DMS153 (cell line): ENCODE measurements around the gene GRM5.

Experiments
- DNase-seq: peaks from one replicate; lab custom pipeline; 2025; lab: John Stamatoyannopoulos, UW

The GRM5 gene

DNA sequence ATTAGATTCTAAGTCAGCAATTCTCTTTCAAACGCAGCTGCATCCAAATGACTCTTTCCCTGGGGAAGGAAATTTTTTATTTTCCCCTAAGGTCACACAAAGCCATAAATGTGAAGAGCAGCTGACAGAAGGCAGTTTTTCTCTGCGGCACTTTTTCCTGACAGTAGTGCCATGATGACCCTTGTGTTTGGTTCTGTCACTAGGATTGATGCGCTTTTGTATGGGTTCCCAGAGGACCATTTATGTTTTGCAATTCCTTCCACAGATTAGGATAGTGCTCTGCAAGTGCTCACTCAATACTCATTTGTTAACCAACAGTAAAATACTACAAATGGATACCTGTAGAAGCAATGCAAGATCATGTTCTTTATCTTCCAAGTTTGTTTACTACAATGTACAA, 368.6 kb downstream of the GRM5 start:
- peak; percentile 59 for DNase-seq

DNA sequence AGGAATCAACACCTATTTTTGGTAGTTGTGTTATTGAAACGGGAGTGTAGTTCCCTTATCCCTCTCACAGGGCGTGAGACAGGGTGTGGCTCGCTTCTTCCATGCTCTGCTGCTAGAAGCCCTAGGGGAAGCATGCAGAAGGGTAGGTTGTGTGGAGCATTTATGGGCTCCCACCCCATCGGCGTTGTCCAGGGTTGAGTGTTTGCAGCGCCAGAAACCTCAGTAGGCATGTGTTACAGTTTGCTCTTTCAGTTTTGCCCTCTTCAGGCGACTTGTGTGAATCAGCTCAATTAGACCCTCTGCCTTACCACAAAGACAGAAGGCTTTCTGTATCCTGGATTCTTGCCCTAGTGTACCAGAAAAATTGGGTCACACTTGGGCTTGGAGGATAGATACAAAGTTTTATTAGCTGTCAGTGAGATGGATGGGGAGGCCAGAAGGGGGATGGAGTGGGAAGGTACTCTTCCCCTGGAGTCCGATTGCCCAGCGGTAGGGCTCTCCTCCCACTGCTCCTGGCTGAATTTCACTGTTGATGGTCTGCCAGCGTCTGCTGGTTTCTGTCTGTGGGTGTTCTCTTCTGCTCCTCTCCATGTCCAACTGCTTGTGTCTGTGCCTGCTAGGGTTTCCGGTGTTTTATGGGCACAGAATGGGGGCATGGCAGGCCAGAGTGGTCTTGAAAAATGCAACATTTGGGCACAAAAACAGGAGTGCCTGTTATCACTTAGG, 369.9 kb downstream of the GRM5 start:
- DNase-seq: no peak

DNA sequence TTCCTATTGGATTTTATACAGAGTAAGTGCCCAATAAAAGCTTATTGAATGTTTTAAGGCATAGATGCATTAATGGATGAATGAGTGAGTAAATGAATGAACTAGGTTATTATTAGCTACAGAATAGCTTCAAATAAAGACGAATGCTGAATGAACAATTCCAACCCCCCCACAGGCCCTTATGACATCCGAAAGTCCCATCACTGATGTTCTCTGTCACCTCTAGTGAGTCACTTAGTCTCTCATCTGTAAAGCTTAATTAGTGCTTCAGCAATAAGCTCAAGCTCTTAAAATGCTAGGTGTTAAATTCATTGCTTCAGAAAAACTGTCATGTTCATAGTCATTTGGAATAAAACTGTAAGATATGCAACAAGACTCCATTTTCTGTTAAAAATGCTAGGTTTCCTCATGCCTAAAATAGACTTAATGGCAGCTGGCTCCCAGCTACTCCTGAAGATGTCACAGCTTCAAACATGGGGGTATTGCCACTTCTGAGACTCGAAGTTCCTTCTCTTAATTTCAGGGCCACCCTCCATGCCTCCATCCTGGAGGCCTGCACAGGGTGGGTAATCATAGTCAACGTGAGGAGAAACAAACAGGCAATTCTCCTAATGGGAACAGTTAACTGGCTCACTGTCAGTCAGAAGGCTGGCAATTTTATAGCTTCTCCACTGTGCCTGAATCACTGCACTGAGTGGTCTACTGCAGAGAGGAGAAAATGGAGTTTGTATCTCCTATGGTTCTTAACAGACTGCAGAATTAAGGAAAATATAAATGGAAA, 373.3 kb downstream of the GRM5 start:
- DNase-seq: no peak

DNA sequence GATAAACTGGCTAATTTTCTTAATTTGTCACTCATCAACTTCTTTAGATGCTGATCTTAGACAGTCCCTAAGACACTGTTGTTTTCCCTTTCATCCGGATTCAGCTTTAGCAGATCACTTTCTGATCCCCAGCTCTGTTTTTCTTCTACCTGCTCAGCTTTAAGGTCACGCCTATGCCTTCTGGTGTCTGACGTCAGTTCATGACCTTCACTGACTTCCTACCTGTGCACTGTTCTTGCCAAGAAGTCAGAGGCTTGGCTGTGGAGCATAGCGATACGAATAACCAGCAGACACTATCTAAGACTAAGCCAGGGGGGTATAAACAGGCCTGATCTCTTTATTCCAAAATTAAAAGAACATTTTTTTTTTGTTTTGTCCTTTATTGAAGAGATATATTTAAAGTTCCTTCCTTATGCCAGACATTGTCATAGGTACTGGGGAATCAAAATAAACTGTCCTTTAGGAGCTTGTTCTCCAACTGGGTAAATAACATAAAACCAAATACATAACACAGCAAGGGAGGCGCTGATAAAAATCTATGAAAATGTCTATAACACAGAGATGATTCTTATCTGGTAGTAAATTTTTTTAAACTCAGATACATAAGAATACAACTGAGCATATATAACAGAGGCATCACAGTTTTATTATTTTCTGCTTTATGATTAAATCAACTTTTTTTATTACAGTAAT, 376.1 kb downstream of the GRM5 start:
- no peak for DNase-seq

DNA sequence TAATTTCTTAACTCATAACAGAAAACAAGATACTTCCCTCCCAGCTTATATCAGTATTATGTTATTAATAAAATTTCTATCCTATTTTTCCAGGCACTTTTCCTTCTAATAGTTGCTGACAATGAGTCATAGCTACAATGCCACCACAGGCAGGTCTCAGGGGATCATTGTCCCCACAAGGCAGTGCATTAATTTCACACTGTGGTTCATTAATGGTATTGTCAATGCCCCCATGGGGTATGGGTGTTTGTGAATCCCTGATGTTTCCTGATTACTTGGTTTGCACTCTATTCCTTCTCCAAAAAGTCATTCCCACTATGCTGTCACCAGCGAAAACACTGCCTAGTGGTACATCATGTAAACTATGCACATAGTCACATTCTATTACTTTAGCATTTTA, 382.8 kb downstream of the GRM5 start:
- no peak for DNase-seq

DNA sequence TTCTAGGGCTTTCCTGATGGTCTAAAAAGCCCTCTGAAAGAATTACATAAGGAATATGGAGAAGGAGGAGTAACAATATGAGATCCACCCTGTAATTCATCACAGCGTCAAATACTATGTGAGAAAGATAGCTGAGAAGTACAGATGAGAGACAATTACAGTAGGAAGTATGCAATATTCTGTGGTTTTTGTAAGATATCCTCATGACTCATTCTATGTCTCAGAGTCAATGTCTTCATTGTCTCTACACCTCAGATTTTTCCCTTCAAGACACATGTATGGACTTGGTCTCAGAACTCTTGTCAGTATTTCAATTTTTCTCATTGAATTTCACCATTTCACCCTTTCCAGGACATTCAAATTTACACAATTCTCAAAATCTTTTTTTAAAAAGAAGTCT, 385.0 kb downstream of the GRM5 start:
- no peak for DNase-seq

DNA sequence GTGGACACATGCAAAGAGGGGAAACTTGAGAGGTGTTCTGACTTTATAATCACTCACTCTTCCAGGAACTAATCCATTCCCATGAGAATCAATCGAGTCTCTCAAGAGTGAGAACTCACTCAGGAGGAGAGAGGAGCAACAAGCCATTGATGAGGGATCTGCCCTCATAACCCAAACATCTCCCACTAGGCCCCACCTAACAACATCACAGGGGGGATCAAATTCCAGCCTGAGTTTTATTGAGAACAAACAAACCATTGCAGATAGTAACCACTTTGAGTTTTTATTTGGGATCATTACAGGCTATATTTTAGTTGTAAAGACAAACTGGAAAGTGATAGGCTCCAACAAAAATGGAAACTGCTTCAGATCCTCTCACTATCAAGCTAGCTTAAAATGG, 399.4 kb downstream of the GRM5 start:
- DNase-seq: no peak

DNA sequence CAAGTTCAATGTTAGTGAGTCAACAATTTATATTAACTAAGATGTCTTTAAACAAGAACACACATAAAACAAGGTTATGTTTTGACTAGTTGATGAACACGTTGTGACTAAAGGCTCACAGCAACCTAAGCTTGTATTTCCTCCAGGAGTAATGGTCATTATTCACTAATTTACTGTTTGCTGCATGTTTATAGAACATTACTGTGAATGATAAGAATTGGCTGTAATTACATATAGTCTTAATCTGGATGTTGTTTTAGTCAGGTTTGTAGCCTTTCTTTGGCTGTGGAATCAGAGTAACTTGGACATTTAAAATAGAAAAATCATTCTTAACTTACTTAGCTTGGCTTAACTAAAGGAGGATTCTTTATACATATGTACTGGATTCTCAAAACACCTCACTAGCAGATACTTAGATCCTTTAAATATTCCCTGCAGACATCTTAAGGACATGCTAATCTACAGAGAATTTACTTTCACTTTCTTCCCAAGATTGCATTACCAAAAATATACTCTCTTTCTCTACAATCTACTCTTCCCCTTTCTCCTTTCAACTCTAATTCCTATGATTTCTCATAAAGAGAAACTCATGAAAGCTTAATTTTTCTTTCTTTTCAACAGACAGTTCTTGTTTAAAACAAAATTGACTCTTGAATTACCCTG, 408.6 kb downstream of the GRM5 start:
- DNase-seq: no peak

DNA sequence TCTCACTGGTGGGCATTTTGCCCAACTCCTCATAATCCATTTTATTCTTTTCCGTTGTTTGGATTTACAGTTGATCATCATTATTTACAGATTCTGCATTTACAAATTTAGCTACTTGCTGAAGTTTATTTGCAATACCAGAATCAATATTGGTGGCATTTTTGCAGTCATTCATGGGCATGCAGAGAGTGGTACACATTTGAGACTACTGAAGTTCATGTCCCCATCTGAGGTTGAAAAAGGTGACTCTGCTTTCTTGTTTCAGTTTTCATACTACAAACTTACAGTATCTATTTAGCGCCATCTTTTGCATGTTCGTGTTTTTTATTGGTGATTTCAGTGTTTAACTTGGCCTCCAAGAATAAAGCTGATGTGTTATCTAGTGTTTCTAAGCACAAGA, 409.5 kb downstream of the GRM5 start:
- no peak for DNase-seq

DNA sequence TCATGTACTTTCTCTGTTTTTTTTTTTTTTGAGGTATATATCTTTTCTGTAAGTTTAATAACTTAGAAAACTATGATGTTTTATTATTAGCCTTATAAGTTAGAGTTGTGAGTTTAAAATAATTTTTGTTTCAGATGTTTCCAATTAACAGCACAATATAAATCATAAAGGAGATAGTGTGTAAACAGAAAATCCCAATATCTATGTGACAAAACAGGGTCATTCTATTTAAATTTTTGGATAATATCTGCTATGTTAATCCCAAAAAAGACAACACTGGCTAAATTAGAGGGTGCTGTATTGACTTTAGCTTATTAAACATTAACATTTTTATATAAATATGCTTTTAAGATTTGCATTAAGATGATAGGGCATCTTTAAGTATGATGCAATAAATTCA, 410.1 kb downstream of the GRM5 start:
- DNase-seq: no peak

DNA sequence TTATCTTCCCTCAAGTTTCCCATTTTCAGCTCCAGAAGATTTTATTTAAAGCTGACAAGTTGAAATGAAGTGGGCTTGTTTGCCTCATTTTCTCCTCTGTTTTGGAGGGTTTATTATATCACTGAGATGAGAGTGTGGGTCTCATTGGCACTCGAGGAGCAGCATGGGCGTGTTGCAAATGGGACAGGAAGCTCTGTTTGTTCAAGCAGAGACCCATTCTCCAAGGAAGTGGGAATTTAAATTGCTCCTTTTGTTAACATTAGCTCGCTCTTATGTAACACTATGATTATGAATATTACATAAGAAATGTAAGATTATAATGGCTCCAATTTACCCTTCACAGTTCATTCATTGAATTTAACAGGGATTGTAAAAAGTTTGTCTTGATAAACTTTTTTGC, 410.6 kb downstream of the GRM5 start:
- no peak for DNase-seq

DNA sequence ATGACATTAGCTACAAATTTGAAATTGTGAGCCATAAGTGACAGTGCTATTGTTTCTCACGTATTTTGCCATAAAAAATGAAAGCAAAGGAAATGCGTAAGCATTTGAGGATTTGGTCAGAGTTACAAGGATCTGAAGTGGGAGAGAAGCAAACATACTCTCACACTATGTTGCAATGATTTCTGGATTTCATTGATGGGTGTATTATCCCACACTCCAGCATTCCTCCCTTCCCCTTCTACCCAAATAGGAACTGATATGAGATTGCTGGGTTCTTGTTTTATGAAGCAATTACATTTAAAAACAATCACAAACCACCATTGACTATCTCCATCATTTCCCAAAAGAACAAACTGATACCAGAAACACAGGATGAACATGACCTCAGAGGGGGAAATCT, 414.2 kb downstream of the GRM5 start:
- no peak for DNase-seq

DNA sequence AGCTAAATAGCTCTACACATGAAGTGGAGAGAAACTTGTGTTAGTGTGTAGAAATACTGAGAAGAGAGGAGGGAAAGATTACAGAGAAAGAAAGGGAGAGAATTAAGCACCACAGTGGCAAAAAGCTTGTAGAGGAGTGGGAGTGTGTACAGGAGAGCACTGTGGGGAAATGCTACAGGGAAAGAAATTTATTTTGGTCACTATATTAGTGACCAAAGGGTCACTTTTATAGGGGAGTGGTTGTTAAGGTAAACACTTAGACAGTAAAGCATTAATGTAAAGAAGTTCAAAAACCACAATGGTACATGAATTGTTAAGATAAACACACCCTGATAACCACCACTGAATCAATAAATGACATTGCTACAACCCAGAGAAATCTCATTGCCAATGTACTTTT, 421.1 kb downstream of the GRM5 start:
- no peak for DNase-seq

DNA sequence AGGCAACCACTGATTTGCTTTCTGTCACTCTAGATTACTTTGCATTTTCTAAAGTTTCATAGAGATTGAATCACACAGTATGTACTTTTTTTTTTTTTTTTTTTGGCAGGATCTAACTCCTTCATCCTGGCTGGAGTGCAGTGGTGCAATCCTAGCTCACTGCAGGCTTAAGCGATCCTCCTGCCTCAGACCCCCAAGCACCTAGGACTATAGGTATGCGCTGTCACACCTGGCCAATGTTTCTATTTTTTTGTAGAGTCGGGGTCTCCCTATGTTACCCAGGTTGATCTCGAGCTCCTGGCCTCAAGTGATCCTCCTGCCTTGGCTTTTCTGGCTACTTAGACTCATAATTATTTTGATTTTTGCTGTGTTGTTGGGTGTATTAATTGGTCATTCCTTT, 433.6 kb downstream of the GRM5 start:
- no peak for DNase-seq

DNA sequence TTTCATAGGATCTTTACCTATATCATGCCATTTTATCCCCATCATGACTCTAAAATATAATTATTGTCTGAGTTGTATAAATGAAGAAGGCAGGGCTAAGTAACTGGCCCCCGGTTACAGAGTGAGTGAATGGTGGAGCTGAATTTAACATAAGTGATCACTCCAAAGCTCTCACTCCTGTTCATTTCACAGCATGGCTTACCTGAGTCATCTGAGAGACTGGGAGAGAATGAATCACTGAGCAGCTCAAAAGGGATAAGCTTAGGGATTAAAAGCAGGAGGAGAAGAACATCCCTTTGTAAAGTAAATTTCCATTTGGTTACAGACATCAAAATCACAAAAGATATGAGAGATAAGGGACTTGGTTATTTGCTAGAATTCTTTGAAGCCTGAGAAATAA, 434.3 kb downstream of the GRM5 start:
- no peak for DNase-seq

DNA sequence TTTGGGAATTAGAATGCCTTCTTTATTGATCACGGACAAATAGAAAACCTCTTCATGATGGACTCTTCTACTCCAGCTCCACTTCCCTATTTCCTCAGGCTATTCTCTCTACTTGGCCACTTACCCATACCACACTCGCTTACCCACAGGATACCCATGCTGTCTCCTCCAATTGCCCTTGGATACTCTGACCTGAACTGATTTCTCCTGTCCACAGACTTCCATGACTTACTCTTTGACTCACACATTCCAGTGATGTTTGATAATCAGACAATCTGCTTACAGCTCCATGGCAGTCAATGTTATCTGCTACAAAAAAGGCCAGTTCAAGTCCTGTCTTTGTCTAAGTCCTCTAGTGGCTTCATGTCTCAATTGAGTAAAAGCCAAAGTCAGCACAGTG, 436.3 kb downstream of the GRM5 start:
- no peak for DNase-seq

DNA sequence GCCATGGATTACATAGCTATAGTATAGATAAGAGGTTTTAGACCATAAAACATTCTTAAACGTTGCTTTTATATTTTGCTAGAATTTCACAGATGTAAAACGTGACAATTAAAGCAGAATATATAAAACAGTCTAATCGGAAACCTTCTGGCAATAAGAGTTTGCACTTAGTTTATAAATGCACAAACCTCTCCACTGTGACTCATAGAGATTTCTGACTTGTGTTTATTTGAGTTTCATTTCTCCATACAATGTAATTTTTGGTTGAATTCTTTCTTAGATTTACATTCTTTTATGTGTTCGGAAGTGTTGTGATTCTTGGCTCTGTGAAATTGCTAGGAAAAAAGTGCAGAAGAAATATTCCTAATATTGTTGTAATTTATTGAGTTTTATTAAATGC, 439.6 kb downstream of the GRM5 start:
- DNase-seq: no peak

DNA sequence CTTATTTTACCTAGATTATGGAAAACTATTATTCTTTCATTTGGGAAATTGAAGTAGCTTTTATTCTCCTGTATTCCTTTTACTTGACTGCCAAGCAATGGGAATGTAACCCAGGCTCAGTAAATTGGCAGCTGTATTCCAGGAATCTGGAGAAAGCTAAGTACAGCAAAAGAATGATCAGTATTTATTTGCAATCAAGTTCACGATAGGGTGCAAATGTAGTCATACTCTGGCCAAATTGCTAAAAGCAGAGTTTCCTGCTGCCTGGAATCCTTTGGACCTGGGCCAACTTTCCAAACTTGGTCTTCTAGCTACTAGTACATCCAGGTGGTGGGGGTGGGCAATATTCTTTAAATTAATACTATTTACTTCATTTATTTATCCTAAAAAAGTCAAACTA, 442.3 kb downstream of the GRM5 start:
- DNase-seq: no peak

DNA sequence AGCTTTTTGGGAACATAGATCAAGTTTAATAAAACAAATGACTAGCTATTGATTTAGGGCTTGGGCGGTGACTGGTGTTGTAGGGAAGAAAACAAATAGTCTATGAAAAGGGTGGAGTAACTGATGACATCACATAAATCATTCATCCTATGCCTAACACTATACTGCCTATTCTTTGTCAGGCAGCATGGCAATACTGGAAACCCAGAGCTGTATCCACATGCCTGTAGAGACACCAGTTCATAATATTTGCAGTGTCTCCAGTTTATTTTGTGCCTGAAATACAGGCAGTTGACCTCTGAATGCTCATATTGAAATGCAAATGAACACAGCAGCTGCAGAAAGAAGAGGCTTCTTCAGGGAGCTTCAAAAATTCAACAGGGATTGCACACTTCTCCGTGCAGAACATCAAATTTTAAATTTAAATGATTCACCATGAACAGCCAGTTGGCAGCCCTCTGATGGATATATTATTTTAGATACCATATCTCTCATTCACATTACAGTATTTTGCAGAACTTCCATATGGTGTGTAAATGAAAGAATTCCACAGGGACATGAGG, 445.1 kb downstream of the GRM5 start:
- DNase-seq: peak; percentile 5

DNA sequence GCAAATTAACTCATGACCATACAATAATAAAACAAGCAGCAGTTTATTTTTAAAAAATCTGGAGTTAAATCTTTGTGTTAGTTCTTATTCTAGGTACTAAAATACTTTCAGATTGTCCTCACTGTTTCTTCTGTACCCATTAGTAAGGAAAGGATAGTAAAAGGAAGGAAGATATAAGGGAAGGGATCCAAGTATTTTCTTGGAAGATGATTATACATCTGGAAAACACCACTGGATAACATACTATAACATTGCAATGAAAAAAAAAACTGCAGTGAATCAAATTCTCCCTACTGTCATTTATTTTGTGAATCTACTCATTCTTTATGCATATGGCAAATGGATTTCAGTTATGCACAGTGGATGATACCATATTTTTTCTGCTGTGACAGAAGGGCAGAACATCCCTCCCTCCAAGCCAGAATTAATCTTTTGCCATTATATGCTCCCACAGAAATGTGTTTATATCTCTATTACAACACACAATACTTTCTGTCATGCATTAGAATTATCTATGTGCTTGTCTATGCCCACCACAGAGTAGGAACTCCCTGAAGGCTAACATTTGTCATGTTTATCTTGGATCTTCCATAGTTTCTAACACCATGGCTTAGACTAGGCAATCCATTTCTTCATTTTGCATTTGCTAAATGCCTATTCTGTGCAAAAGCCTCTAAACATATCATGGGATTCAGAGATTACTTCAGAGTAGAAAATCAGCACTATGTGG, 446.0 kb downstream of the GRM5 start:
- no peak for DNase-seq

DNA sequence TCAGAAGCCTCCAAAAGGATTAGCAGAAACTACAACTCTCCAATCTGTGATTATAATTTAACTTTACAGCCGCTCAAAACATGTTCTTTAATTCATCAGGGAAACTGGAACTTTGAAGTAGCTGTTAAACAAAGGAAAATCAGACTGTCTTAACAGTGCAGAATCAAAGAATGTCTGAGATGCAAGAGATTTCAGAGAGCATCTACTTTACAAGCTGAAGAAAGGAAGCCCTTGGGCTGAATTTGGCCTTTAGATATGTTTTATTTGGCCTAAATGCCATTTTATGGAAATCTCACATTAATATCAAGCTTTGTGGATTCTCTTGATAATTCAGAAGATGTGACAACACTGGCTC, 446.7 kb downstream of the GRM5 start:
- DNase-seq: no peak
